GM12878 (cell line): ENCODE measurements around the gene CELF3. TPM values are rescaled to one million over a fixed set of nuclear protein-coding genes. Genes with fewer than 3 reads are reported as not detected.

Experiments used
- ATAC-seq: fragments of 200-7000 bp; cut with Tn5 transposase; 3 replicates; pipeline ENCODE4 v1.9.1; 2020; ENCODE audit warnings: mild to moderate bottlenecking, moderate library complexity
- BruUV-seq: library from RNA; stranded (reverse); fragments of 400-500 nt; replicated peaks from 2 replicates; lab custom pipeline; 2021; lab: Mats Ljungman, UMichigan
- CTCF ChIA-PET: fragments of 300-600 bp; sonication (Branson Sonifier 250); formaldehyde crosslinking; extraction: SDS; loops from one replicate; lab custom pipeline; 2021; ENCODE audit warnings: inconsistent platforms; lab: Yijun Ruan, JAX
- POLR2A ChIA-PET: fragments of 350-600 bp; formaldehyde crosslinking; extraction: SDS; loops from one replicate; lab custom pipeline; 2021; ENCODE audit warnings: inconsistent platforms; lab: Charles Lee
- RAD21 ChIA-PET: fragments of 300-600 bp; sonication (Branson Sonifier 250); formaldehyde crosslinking; loops from one replicate; lab custom pipeline; 2023; ENCODE audit warnings: antibody characterized with exemption; ENCODE audit not compliant: unreplicated experiment; lab: Charles Lee
- SMC1A ChIA-PET: fragments of 300-600 bp; sonication (Branson Sonifier 250); formaldehyde crosslinking; loops from one replicate; lab custom pipeline; 2023; ENCODE audit not compliant: unreplicated experiment, uncharacterized antibody; lab: Charles Lee
- DNase-seq: peaks from one replicate; pipeline ENCODE4 v3.0.0-alpha.2; 2011; ENCODE audit warnings: low read depth, low spot score
- FAIRE-seq: peaks from 3 replicates; lab custom pipeline; 2011; peaks lifted over from hg19 to GRCh38; lab: Jason Lieb, UNC
- H2AFZ ChIP-seq: 2 replicates; pipeline ENCODE4 v1.6.0; 2011; ENCODE audit warnings: low read depth, low read length, control low read depth; ENCODE audit not compliant: control insufficient read depth
- H3K27ac ChIP-seq: 2 replicates; pipeline ENCODE4 v1.5.1; 2011; ENCODE audit warnings: control low read depth; ENCODE audit not compliant: control insufficient read depth, insufficient read depth
- H3K27me3 ChIP-seq, 2 experiments: replicated peaks in 1 of 2; 2 replicates each; pipeline versions ENCODE4 v1.6.0 to v1.6.1; 2011; ENCODE audit warnings: low read length in 1 of 2; ENCODE audit not compliant: control insufficient read depth in 2 of 2, insufficient read depth in 2 of 2
- H3K36me3 ChIP-seq, 2 experiments: 2 replicates each; pipeline ENCODE4 v1.5.1; 2011; ENCODE audit warnings: low read length in 1 of 2; ENCODE audit not compliant: control insufficient read depth in 2 of 2, insufficient read depth in 2 of 2
- H3K4me1 ChIP-seq: 2 replicates; pipeline ENCODE4 v1.6.1; 2011; ENCODE audit warnings: mild to moderate bottlenecking, low read length, moderate library complexity, mixed read lengths; ENCODE audit not compliant: control insufficient read depth, insufficient read depth
- H3K4me2 ChIP-seq: 2 replicates; pipeline ENCODE4 v1.6.0; 2011; ENCODE audit warnings: control low read depth; ENCODE audit not compliant: control insufficient read depth, insufficient read depth
- H3K4me3 ChIP-seq: fragments of 200-600 bp; sonication (generic); 2 replicates; pipeline ENCODE4 v1.5.1; 2016
- H3K79me2 ChIP-seq: 2 replicates; pipeline ENCODE4 v1.6.0; 2011; ENCODE audit warnings: low read length; ENCODE audit not compliant: control insufficient read depth, insufficient read depth
- H3K9ac ChIP-seq: 2 replicates; pipeline ENCODE4 v1.8.0; 2011; ENCODE audit warnings: low read length, control low read depth, mixed read lengths; ENCODE audit not compliant: control insufficient read depth, insufficient read depth
- H3K9me3 ChIP-seq: replicated peaks from 3 replicates; pipeline ENCODE4 v1.5.1; 2011; ENCODE audit warnings: mild to moderate bottlenecking, low read length; ENCODE audit not compliant: control insufficient read depth, insufficient read depth
- H4K20me1 ChIP-seq: 2 replicates; pipeline ENCODE4 v1.6.0; 2011; ENCODE audit not compliant: control insufficient read depth, insufficient read depth
- CEBPB ChIP-seq, 2 experiments: fragments of 150-350 bp in 1 of 2; IDR thresholded peaks; 2 replicates each; pipeline ENCODE4 v1.6.1; 2012 to 2014; ENCODE audit warnings: low read depth in 2 of 2, low read length in 2 of 2, borderline replicate concordance in 1 of 2, inconsistent platforms in 1 of 2
- NR2C2 ChIP-seq: IDR thresholded peaks from 2 replicates; pipeline ENCODE4 v1.6.1; 2011; ENCODE audit warnings: borderline replicate concordance, low read depth; ENCODE audit not compliant: control insufficient read depth, insufficient read length
- USF2 ChIP-seq: IDR thresholded peaks from 2 replicates; pipeline ENCODE4 v1.6.1; 2011; ENCODE audit warnings: low read depth, low read length, improper control_type of control experiment, borderline replicate concordance
- ZNF217 ChIP-seq: fragments of 450-650 bp; IDR thresholded peaks from 2 replicates; pipeline ENCODE4 v1.6.1; 2017; ENCODE audit warnings: antibody characterized with exemption, mild to moderate bottlenecking
- WGBS: methylation state at CpG from one replicate; pipeline ENCODE4 v1.1.6; 2016; ENCODE audit warnings: low lambda C conversion rate; ENCODE audit not compliant: insufficient replicate concordance, insufficient coverage; ENCODE audit errors: missing lambda C conversion rate; 5-methylcytosine and 5-hydroxymethylcytosine counted together
- in situ Hi-C: fragments of 300-500 bp; cut with MboI; formaldehyde crosslinking; loops from 9 replicates; pipeline ENCODE4 v1.14.3; 2018; ENCODE audit warnings: mixed read lengths
- intact Hi-C: fragments of 100-400 bp; cut with micrococcal nuclease; formaldehyde crosslinking; loops from one replicate; pipeline ENCODE4 v1.14.2; 2022; ENCODE audit not compliant: unreplicated experiment
- polyA plus RNA-seq, 11 experiments: library from polyadenylated mRNA; depleted of rRNA in 4 of 11; unstranded in 6 of 11; stranded (reverse) in 5 of 11; fragments of >200 nt; fragmentation: Nextera tagmentation in 4 of 11; fragmentation: Illumina TruSeq in 1 of 11; extraction: Ambion mirVana in 4 of 11; extraction: Trizol in 1 of 11; gene quantifications; 1 replicate in 1 of 11; 2 replicates in 10 of 11; pipeline versions ENCODE4 v1.2.1 to v1.2.3, GENCODE V29; 2011 to 2016; ENCODE audit warnings: inconsistent platforms in 2 of 11, missing spikeins in 2 of 11, low read depth in 1 of 11
- total RNA-seq, 4 experiments: library from RNA; depleted of rRNA in 3 of 4; stranded (reverse); fragments of >200 nt in 3 of 4; fragmentation: Illumina TruSeq in 1 of 4; extraction: Trizol in 1 of 4; gene quantifications; 2 replicates each; pipeline versions ENCODE4 v1.2.1 to v1.2.3, GENCODE V29; 2013 to 2021
- TF ChIP-seq, protein P1 (sequence below): fragments of 450-650 bp; IDR thresholded peaks from 2 replicates; pipeline ENCODE4 v1.6.1; 2016; ENCODE audit warnings: mild to moderate bottlenecking
- TF ChIP-seq, protein P2 (sequence below): fragments of 450-650 bp; IDR thresholded peaks from 2 replicates; pipeline ENCODE4 v1.6.1; 2017; ENCODE audit warnings: low read depth, mild to moderate bottlenecking, moderate library complexity

The CELF3 gene
- total and polyA plus RNA-seq, 10 of the 15 experiments (the other 5 are each of a cell fraction or from before 2014, with no cell fraction given): 0.09 TPM; not detected in 9

DNA sequence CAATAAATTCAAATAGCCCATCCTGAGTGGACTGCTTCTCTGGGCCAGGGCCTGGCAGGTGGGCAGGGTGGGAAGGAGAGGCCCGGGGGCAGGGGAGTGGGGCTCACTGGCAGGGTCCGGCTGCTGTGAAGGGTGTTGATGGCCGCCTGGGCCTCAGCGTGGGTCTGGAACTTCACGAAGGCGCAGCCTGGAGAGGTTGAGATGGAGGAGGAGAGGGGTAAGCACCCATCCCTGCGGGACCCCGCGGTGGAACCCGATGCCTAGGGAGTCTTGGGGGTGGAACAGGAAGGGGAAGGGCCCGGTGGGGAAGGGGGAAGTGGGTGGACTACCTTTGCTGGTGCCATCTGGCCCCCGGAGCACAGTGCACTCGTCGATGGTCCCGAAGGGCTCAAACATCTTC, 7.7 kb downstream of the CELF3 start:
- Histone ChIP-seq H3K9ac (no peak overlapping the region), H3K4me2 (no peak overlapping the region), H3K79me2 (no peaks in the 10 kb centered on the region), H3K27ac (no peak overlapping the region), H3K4me1 (no peaks in the 10 kb centered on the region), H2AFZ (no peak overlapping the region), H3K27me3 (no peaks in the 10 kb centered on the region), H3K4me3 (no peak overlapping the region), H3K9me3 (no peaks in the 10 kb centered on the region), H4K20me1 (no peaks in the 10 kb centered on the region), H3K36me3 (no peaks in the 10 kb centered on the region)
- intact Hi-C loops (no loop called here), in situ Hi-C loops (no loop called here)
- FAIRE-seq (no peak), DNase-seq (no peak), ATAC-seq (no peak)
- TF ChIP-seq, protein P1, sequence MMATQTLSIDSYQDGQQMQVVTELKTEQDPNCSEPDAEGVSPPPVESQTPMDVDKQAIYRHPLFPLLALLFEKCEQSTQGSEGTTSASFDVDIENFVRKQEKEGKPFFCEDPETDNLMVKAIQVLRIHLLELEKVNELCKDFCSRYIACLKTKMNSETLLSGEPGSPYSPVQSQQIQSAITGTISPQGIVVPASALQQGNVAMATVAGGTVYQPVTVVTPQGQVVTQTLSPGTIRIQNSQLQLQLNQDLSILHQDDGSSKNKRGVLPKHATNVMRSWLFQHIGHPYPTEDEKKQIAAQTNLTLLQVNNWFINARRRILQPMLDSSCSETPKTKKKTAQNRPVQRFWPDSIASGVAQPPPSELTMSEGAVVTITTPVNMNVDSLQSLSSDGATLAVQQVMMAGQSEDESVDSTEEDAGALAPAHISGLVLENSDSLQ: no peak
- TF ChIP-seq USF2: no peak
- TF ChIP-seq NR2C2: no peak
- TF ChIP-seq CEBPB (IDR thresholded peaks at IDR 0.05; ENCODE audit: borderline replicate concordance in 1 of 2, low read depth in 2 of 2, low read length in 2 of 2): no peak
- TF ChIP-seq, protein P2, sequence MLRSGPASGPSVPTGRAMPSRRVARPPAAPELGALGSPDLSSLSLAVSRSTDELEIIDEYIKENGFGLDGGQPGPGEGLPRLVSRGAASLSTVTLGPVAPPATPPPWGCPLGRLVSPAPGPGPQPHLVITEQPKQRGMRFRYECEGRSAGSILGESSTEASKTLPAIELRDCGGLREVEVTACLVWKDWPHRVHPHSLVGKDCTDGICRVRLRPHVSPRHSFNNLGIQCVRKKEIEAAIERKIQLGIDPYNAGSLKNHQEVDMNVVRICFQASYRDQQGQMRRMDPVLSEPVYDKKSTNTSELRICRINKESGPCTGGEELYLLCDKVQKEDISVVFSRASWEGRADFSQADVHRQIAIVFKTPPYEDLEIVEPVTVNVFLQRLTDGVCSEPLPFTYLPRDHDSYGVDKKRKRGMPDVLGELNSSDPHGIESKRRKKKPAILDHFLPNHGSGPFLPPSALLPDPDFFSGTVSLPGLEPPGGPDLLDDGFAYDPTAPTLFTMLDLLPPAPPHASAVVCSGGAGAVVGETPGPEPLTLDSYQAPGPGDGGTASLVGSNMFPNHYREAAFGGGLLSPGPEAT: no peak
- no peak for TF ChIP-seq ZNF217
- ChIA-PET CTCF (no interaction called here), RAD21 (no interaction called here), SMC1A (no interaction called here), POLR2A (no interaction called here)
- WGBS: 22% methylated on average over 11 of the region's 15 CpGs
- BruUV-seq: no TSS peak
